GM12801 (cell line): ENCODE results near the gene FUT3.

Experiments used
- TF ChIP-seq, protein P1 (sequence below): IDR thresholded peaks from one replicate; pipeline ENCODE4 v1.5.1; 2011; ENCODE audit warnings: control low read depth; ENCODE audit not compliant: insufficient read length; ENCODE audit errors: extremely low read depth

FUT3 gene

DNA sequence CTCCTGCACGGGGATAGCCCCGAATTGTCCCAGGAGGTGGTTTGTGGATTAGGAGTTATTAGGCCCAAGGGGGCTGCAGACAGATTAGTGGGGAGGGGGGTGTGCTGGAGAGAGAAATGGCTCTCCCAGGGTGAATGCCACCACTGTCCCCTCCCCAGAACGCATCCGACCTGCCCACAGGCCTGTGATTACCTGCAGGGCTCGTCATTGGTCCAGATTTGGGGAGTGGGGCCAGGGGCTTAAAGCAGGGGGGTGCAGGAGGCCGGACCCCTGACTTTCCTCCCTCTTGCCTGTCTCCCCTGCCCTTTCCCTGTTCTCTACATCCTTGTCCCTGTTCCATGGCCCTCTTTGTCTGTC is 45.1 kb downstream of the FUT3 start:
- TF ChIP-seq, protein P1, sequence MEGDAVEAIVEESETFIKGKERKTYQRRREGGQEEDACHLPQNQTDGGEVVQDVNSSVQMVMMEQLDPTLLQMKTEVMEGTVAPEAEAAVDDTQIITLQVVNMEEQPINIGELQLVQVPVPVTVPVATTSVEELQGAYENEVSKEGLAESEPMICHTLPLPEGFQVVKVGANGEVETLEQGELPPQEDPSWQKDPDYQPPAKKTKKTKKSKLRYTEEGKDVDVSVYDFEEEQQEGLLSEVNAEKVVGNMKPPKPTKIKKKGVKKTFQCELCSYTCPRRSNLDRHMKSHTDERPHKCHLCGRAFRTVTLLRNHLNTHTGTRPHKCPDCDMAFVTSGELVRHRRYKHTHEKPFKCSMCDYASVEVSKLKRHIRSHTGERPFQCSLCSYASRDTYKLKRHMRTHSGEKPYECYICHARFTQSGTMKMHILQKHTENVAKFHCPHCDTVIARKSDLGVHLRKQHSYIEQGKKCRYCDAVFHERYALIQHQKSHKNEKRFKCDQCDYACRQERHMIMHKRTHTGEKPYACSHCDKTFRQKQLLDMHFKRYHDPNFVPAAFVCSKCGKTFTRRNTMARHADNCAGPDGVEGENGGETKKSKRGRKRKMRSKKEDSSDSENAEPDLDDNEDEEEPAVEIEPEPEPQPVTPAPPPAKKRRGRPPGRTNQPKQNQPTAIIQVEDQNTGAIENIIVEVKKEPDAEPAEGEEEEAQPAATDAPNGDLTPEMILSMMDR: no peak

GRCh38 chr19:5805462-5806132 is 45.7 kb downstream of the FUT3 start:
- TF ChIP-seq, protein P1: no peak

DNA sequence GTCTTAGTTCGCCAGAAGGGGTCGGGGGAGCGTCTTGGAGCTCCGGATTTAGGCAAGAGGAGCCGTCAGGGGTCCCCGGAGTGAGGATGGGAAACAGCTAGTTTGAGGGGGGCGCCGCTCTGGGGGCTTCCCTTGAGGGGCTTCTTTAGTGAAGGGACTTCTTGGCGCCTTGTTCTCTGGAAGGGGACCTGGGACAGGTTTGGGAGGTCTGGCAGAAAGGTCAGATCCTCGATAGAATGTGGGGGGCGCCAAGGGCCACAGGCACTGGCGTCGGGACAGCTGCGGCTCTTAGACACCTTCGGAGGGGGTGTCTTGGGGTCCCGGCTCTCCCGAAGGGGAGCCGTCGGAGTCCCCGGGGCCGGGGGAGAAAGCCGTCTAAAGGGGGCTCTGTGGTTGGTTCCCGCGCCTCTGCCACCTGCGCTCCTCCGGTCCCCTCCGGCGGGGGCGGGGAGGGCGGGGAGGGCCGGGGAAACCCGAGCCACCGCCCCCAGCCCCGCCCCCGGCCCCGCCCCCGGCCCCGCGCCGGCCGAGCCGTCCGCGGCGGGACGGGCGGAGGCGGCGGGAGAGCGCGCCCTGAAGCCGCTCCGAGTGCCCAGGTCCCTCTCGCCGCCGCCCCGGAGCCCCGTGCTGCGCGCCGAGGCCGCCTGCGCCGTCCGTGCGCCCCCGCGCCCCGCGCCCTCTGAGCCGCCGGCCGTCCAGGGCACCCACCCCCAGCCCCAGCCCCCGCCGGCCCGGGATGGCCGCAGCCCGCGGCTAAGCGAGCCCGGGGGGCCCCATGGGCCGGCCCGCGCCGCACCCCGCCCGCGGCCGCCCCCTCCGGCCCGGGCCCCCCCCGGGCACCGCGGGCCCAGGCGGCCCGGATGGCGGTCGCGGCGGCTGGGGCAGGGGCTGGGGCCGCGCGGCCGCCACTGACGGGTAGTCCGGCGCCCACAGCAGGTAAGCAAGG is 46.5 kb downstream of the FUT3 start, which contains the start of gene NRTN:
Gene NRTN (plus strand): TSS at position 552 of the 946 bp plus-strand sequence. CDS start 19,099 bp downstream, outside the sequence.
- TF ChIP-seq, protein P1: no peak

DNA sequence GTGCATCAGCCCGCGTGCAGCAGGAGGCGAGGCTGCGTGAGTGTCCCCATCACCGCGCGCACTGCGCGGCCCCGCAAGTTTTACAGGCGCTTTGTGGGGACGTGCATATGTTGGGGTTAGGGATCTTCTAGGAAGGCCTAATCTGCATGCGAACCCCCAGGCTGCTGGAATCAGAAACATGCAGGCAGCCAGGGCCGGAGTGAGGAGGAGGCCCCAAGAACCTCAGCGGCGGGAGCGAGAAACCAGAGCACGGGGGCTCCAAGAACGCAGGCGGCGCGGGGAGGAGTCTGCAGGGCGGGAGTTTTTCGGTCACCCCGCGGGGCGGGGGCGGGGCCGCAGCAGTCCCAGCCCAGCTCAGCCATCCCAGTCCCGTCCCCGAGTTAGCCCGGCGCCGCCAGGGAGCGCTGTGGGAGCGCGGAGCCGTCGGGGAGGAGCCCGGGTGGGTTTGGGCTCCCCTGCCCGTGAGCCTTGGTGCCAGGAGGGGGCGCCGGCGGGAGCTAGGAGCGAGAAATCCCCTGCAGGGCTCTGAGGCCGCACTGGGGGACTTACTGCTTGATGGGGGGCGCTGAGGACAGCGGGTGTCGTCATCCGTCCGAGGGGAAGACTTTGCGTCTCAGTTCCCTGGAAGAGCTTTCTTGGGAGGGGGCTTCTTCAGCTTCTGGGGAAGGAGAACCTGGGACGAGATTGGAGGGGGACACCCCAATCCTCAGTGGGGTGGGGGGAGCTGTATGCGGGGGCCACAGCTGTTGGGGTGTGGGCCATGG is 47.3 kb downstream of the FUT3 start:
- TF ChIP-seq, protein P1: no peak

DNA sequence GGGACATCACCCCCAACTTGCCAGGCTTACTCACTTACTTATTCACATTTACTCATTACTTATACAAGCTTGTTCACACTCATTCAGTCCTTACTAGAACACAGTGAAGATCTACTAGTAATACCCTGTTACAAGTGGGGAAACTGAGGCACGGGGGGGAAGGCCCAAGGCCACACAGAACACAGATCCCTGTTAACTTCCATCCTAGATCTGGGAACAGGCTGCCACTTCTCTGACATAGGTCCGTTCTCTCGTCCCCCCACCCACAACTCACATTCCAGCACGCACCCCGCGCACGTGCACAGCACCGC is 47.9 kb downstream of the FUT3 start:
- TF ChIP-seq, protein P1: no peak

DNA sequence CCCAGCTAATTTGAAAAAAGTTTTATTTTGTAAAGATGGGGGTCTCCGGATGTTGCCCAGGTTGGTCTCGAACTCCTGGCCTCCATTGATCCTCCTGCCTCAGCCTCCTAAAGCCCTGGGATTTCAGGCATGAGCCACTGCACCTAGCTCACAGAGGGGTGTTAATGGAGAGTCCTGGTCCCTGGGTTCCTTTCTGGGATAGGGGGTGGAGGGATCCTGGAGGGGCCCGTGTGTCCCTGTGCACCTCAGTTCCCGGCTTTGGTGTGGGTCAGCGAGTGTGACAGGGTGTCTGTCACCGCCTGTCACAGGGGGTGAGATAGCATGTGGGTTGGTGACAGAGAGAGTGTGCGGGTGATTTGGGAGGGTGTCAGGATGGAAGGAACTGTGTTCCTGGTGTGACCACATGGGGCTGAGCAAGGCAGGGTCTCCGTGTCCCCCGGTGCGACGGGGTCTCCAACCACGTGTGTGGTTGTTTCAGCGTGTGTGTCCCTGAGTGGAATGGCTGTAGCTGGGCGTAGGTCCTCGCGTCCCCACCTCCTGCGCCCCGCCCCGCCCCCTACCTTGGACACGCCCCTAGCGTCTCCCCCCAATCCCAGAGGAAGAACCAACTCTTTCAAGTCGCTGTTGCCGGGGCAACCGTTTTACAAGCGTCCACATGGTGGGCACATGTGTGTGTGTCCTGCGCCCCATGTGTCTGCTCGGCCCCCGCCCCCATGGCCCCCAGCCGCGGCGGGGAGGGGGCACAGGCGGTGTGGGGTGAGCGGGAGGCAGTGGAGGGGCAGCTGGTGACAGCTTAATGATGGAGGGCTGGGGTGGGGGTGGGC is 49.2 kb downstream of the FUT3 start:
- TF ChIP-seq, protein P1: no peak
